ENCODE results near the gene MCOLN1.

MCOLN1 gene

GRCh38 chr19:7502552-7502951 lies 19.9 kb upstream of the MCOLN1 start:
- DNase-seq (ENCODE audit: low read depth): no peak

GRCh38 chr19:7504684-7505083 lies 17.7 kb upstream of the MCOLN1 start:
- DNase-seq (ENCODE audit: low read depth): no peak

- no peak for DNase-seq (ENCODE audit: low read depth)
Measured at GRCh38 chr19:7505288-7505681, 17.1 kb upstream of the MCOLN1 start.

GRCh38 chr19:7505682-7506384 lies 16.6 kb upstream of the MCOLN1 start:
- DNase-seq (ENCODE audit: low read depth): no peak

GRCh38 chr19:7506385-7507328 lies 15.8 kb upstream of the MCOLN1 start:
- DNase-seq (ENCODE audit: low read depth): no peak

GRCh38 chr19:7507884-7508283 lies 14.5 kb upstream of the MCOLN1 start:
- peak; percentile 53 for DNase-seq (ENCODE audit: low read depth)

GRCh38 chr19:7509625-7510024 lies 12.8 kb upstream of the MCOLN1 start:
- DNase-seq (ENCODE audit: low read depth): no peak

GRCh38 chr19:7512400-7512851 lies 10.0 kb upstream of the MCOLN1 start:
- no peak for DNase-seq (ENCODE audit: low read depth)

- DNase-seq (ENCODE audit: low read depth): no peak
Measured at GRCh38 chr19:7513809-7514642, 8.4 kb upstream of the MCOLN1 start.

GRCh38 chr19:7515110-7515644 lies 7.2 kb upstream of the MCOLN1 start:
- no peak for DNase-seq (ENCODE audit: low read depth)

- DNase-seq (ENCODE audit: low read depth): no peak
Measured at GRCh38 chr19:7515645-7516151, 6.7 kb upstream of the MCOLN1 start, which contains the start of gene ZNF358. TSS of gene ZNF358 (plus strand) at chr19:7516103. CDS start at chr19:7519243, 3,140 bp downstream.

- DNase-seq (ENCODE audit: low read depth): no peak
Measured at GRCh38 chr19:7516333-7516732, 6.1 kb upstream of the MCOLN1 start.

- no peak for DNase-seq (ENCODE audit: low read depth)
Measured at GRCh38 chr19:7516878-7517277, 5.5 kb upstream of the MCOLN1 start.

GRCh38 chr19:7519361-7520130 lies 2.9 kb upstream of the MCOLN1 start:
- DNase-seq (ENCODE audit: low read depth): no peak

GRCh38 chr19:7520131-7521051 lies 2.0 kb upstream of the MCOLN1 start:
- DNase-seq (ENCODE audit: low read depth): no peak

- no peak for DNase-seq (ENCODE audit: low read depth)
Measured at GRCh38 chr19:7521551-7522071, 813 bp upstream of the MCOLN1 start.

GRCh38 chr19:7522923-7523667 lies 671 bp downstream of the MCOLN1 start:
- DNase-seq (ENCODE audit: low read depth): no peak

GRCh38 chr19:7524523-7524922 lies 2.1 kb downstream of the MCOLN1 start:
- DNase-seq (ENCODE audit: low read depth): no peak

Data from HS-27A (cell line).